Kidney (tissue), 14 donors: ENCODE measurements around the gene SEMA3D. TPM values are rescaled to one million over a fixed set of nuclear protein-coding genes. Genes with fewer than 3 reads are reported as not detected.

Experiments used
- DNase-seq, 5 donors: peaks; one replicate each; pipeline ENCODE4 v3.0.0-alpha.2; 2013 to 2020
- FAIRE-seq: peaks from 2 replicates; lab custom pipeline; 2012; peaks lifted over from hg19 to GRCh38; lab: Jason Lieb, UNC
- H3K27ac ChIP-seq, 2 donors: one replicate each; pipeline ENCODE4 v1.7.0; 2013; ENCODE audit warnings: low read depth in 2 of 2, low read length in 2 of 2, inconsistent platforms in 1 of 2
- H3K27me3 ChIP-seq: one replicate; pipeline ENCODE4 v1.7.1; 2013; ENCODE audit warnings: low read length, inconsistent platforms; ENCODE audit not compliant: control insufficient read depth, insufficient read depth
- H3K36me3 ChIP-seq, 3 donors: one replicate each; pipeline versions ENCODE4 v1.7.0 to v1.7.1; 2013; ENCODE audit warnings: low read length in 3 of 3, control low read depth in 1 of 3, inconsistent platforms in 1 of 3; ENCODE audit not compliant: insufficient read depth in 3 of 3, control insufficient read depth in 2 of 3
- H3K4me1 ChIP-seq, 3 donors: one replicate each; pipeline versions ENCODE4 v1.7.0 to v1.7.1; 2013; ENCODE audit warnings: low read length in 3 of 3, inconsistent platforms in 1 of 3, low read depth in 1 of 3; ENCODE audit not compliant: control insufficient read depth in 2 of 3, insufficient read depth in 2 of 3
- H3K4me3 ChIP-seq, 3 donors: one replicate each; pipeline versions ENCODE4 v1.7.0 to v1.8.1; 2013; ENCODE audit warnings: low read length in 3 of 3, control low read depth in 1 of 3, inconsistent platforms in 1 of 3
- H3K9ac ChIP-seq, 3 donors: one replicate each; pipeline versions ENCODE4 v1.7.0 to v1.7.1; 2013; ENCODE audit warnings: low read length in 3 of 3, control low read depth in 1 of 3, inconsistent platforms in 1 of 3
- H3K9me3 ChIP-seq, 3 donors: one replicate each; pipeline versions ENCODE4 v1.7.0 to v1.7.1; 2013; ENCODE audit warnings: low read length in 3 of 3, control low read depth in 1 of 3, inconsistent platforms in 1 of 3; ENCODE audit not compliant: control insufficient read depth in 2 of 3, insufficient read depth in 1 of 3
- CTCF ChIP-seq: IDR thresholded peaks from 3 replicates; pipeline ENCODE4 v1.5.1; 2012; ENCODE audit warnings: mild to moderate bottlenecking, moderate library complexity, borderline replicate concordance; ENCODE audit not compliant: insufficient read depth; ENCODE audit errors: extremely low read depth
- intact Hi-C: fragments of 100-400 bp; cut with DNase I; formaldehyde crosslinking; loops from one replicate; pipeline ENCODE4 v1.11.1; 2022
- polyA plus RNA-seq: library from polyadenylated mRNA; stranded (reverse); fragments of 350-450 nt; fragmentation: Illumina TruSeq; extraction: RNeasy Lipid Tissue Mini Kit (QIAGEN cat#74804); gene quantifications from one replicate; pipeline ENCODE4 v1.2.3, GENCODE V29; 2014; ENCODE audit warnings: low read depth, low replicate concordance; ENCODE audit not compliant: insufficient read depth
- total RNA-seq: library from RNA; stranded (reverse); fragmentation: NEBNext Ultra II Directional; extraction: Animal tissue kit (Norgen Biotek cat#: 25700); gene quantifications from one replicate; pipeline ENCODE4 v1.2.1, GENCODE V29; 2021
- donor health status: control.
- donor health status: control.
- donor health status: control.
- donor health status: control.
- donor health status: control.
- donor health status: DM: yes; HTN: yes; CAD: no.
- donor health status: Normal renal cell carcinoma (clear cell type).

The SEMA3D gene
- total and polyA plus RNA-seq, 2 donors from 2014 or later: 0.82 to 17.5 TPM

DNA sequence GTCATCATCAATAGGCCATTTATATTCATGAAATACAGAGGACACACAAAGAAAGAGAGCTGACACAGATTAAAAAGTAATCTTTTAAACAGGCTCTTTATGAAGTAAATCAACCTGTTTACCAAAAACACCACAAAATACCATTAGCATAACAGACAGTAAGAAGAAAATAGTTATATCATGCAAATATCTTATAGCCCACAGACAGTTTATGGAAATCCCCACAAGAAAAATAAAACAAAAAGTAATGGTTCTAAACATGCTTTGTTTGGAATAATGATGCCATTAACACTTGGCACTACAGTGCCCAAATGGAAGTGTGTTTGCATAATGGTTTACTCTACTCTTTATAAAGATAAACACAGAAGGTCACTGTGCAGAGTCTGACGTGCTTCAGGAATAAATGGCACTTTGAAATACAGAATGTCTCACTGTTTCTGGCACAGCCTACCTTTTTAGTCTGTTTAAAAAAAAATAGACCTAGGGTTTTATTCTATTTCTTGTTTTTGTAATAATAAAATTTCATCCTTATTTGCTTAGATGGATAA is 30.1 kb downstream of the SEMA3D start:
- Histone ChIP-seq H3K36me3 (no peaks in the 10 kb centered on the region), H3K27ac (no peak overlapping the region), H3K4me1 (no peaks in the 10 kb centered on the region), H3K9ac (no peak overlapping the region), H3K4me3 (no peak overlapping the region), H3K9me3 (no peaks in the 10 kb centered on the region), H3K27me3 (no peaks in the 10 kb centered on the region)
- DNase-seq: no peak
- no peak for TF ChIP-seq CTCF
- intact Hi-C loops: no loop called here
- FAIRE-seq: no peak

GRCh38 chr7:85154282-85154937 is 32.4 kb downstream of the SEMA3D start:
- Histone ChIP-seq H3K27ac (no peak overlapping the region), H3K27me3 (no peaks in the 10 kb centered on the region), H3K9me3 (no peaks in the 10 kb centered on the region), H3K4me1 (no peaks in the 10 kb centered on the region), H3K9ac (no peak overlapping the region), H3K4me3 (no peak overlapping the region), H3K36me3 (no peaks in the 10 kb centered on the region)
- no peak for TF ChIP-seq CTCF
- no peak for DNase-seq
- intact Hi-C loops: no loop called here
- FAIRE-seq: no peak

GRCh38 chr7:85153715-85154114 is 33.1 kb downstream of the SEMA3D start:
- FAIRE-seq (no peak), DNase-seq (no peak)
- Histone ChIP-seq H3K36me3 (no peaks in the 10 kb centered on the region), H3K9ac (no peak overlapping the region), H3K4me1 (no peaks in the 10 kb centered on the region), H3K27ac (no peak overlapping the region), H3K27me3 (no peaks in the 10 kb centered on the region), H3K4me3 (no peak overlapping the region), H3K9me3 (no peaks in the 10 kb centered on the region)
- intact Hi-C loops: no loop called here
- no peak for TF ChIP-seq CTCF
